ENCODE data around the gene SLCO1A2.

- no peak for TF ChIP-seq CTCF (IDR thresholded peaks at IDR 0.05; ENCODE audit: control extremely low read depth in 1 of 3, insufficient read depth in 1 of 3, low read depth in 1 of 3, low read length in 3 of 3)
- TF ChIP-seq EP300 (IDR thresholded peaks at IDR 0.05; ENCODE audit: borderline replicate concordance in 1 of 2, low read depth in 2 of 2, low read length in 2 of 2), result no peak
- no peak for TF ChIP-seq TAF1 (IDR thresholded peaks at IDR 0.05; ENCODE audit: low read depth, low read length)
These were observed 44.5 kb upstream of the SLCO1A2 start for GRCh38 chr12:21379218-21379617.

All from H1 (cell line).